Liver (tissue), 3 donors: ENCODE data around the gene ST7.

Experiments
- GABPA ChIP-seq, 2 donors: IDR thresholded peaks in 1 of 2; conservative IDR thresholded peaks in 1 of 2; 2 replicates each; pipeline ENCODE4 v1.6.1; 2016; ENCODE audit warnings: antibody characterized with exemption in 2 of 2, mild to moderate bottlenecking in 1 of 2, moderate library complexity in 1 of 2
- JUND ChIP-seq, 2 donors: IDR thresholded peaks; 2 replicates each; pipeline ENCODE4 v1.6.1; 2016; ENCODE audit warnings: antibody characterized with exemption in 2 of 2
- NR2F2 ChIP-seq: IDR thresholded peaks from 2 replicates; pipeline ENCODE4 v1.6.1; 2016; ENCODE audit warnings: antibody characterized with exemption
- TF ChIP-seq, protein P1 (sequence below): fragments of 150-350 bp; IDR thresholded peaks from 2 replicates; pipeline ENCODE4 v1.5.1; 2017; ENCODE audit warnings: improper control_type of control experiment, low read depth, low read length; ENCODE audit not compliant: missing input control
- TF ChIP-seq, protein P2 (sequence below): IDR thresholded peaks from 2 replicates; pipeline ENCODE4 v1.6.1; 2016; ENCODE audit warnings: antibody characterized with exemption
- donor health status: healthy.
- donor health status: healthy.

GRCh38 chr7:117113871-117114270, 160.6 kb downstream of the ST7 start:
- TF ChIP-seq JUND (IDR thresholded peaks at IDR 0.05) (no peak), GABPA (IDR thresholded peaks at IDR 0.05 in 1 of 2, conservative IDR thresholded peaks at IDR 0.05 in 1 of 2) (no peak), NR2F2 (no peak)
- TF ChIP-seq, protein P1, sequence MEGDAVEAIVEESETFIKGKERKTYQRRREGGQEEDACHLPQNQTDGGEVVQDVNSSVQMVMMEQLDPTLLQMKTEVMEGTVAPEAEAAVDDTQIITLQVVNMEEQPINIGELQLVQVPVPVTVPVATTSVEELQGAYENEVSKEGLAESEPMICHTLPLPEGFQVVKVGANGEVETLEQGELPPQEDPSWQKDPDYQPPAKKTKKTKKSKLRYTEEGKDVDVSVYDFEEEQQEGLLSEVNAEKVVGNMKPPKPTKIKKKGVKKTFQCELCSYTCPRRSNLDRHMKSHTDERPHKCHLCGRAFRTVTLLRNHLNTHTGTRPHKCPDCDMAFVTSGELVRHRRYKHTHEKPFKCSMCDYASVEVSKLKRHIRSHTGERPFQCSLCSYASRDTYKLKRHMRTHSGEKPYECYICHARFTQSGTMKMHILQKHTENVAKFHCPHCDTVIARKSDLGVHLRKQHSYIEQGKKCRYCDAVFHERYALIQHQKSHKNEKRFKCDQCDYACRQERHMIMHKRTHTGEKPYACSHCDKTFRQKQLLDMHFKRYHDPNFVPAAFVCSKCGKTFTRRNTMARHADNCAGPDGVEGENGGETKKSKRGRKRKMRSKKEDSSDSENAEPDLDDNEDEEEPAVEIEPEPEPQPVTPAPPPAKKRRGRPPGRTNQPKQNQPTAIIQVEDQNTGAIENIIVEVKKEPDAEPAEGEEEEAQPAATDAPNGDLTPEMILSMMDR: no peak
- TF ChIP-seq, protein P2, sequence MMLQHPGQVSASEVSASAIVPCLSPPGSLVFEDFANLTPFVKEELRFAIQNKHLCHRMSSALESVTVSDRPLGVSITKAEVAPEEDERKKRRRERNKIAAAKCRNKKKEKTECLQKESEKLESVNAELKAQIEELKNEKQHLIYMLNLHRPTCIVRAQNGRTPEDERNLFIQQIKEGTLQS: no peak
